RWPE1 (cell line): Measurements from ENCODE around the gene CAPG.

Experiments used
- CTCF ChIA-PET: fragments of 350-600 bp; sonication (Branson Sonifier 250); formaldehyde crosslinking; extraction: SDS; loops from one replicate; lab custom pipeline; 2021; lab: Yijun Ruan, JAX
- POLR2A ChIA-PET: fragments of 400-600 bp; formaldehyde crosslinking; extraction: SDS; loops from one replicate; lab custom pipeline; 2020; ENCODE audit warnings: antibody characterized with exemption; ENCODE audit not compliant: low non-redundant PET; lab: Yijun Ruan, JAX
- DNase-seq: peaks from one replicate; pipeline ENCODE4 v3.0.0; 2012; ENCODE audit warnings: low spot score
- H3K27ac ChIP-seq: fragments of 450-650 bp; 2 replicates; pipeline ENCODE4 v1.5.1; 2017
- CTCF ChIP-seq: fragments of 450-650 bp; conservative IDR thresholded peaks from 2 replicates; pipeline ENCODE4 v1.5.1; 2017; ENCODE audit warnings: low read depth, mild to moderate bottlenecking

The CAPG gene

GRCh38 chr2:85394976-85395375, 15.2 kb downstream of the CAPG start:
- ChIA-PET CTCF (no interaction called here), POLR2A (no interaction called here)
- TF ChIP-seq CTCF: no peak
- peak overlapping the region; percentile 52 for H3K27ac ChIP-seq
- no peak for DNase-seq

- ChIA-PET CTCF (no interaction called here), POLR2A (no interaction called here)
- no peak for TF ChIP-seq CTCF
- DNase-seq: no peak
- peak overlapping the region; percentile 52 for H3K27ac ChIP-seq
These were observed 15.9 kb downstream of the CAPG start for GRCh38 chr2:85394261-85394681.

GRCh38 chr2:85393836-85394235, 16.3 kb downstream of the CAPG start:
- ChIA-PET POLR2A (no interaction called here), CTCF (no interaction called here)
- no peak for TF ChIP-seq CTCF
- no peak for DNase-seq
- H3K27ac ChIP-seq: peak overlapping the region; percentile 52

- TF ChIP-seq CTCF: peak; percentile 42
- ChIA-PET POLR2A (no interaction called here), CTCF (interaction anchor here (0.5 to 2.0 kb wide), 4 partner anchors 13 to 161 kb away, joined by 3 to 7 read pairs (median 3); no protein-coding TSS in a partner anchor)
- H3K27ac ChIP-seq: peak overlapping the region; percentile 52
- no peak for DNase-seq
These were observed 19.1 kb downstream of the CAPG start for GRCh38 chr2:85390941-85391669.

- peak overlapping the region; percentile 52 for H3K27ac ChIP-seq
- no peak for TF ChIP-seq CTCF
- CTCF ChIA-PET: no interaction called here
- DNase-seq: no peak
- POLR2A ChIA-PET: no interaction called here
These were observed 21.2 kb downstream of the CAPG start for GRCh38 chr2:85388878-85389538.

- H3K27ac ChIP-seq: no peak overlapping the region
- CTCF ChIA-PET: interaction anchor here (0.7 kb wide), 1 partner anchor 311 kb away, joined by 4 read pairs; no protein-coding TSS in a partner anchor
- TF ChIP-seq CTCF: no peak
- POLR2A ChIA-PET: interaction anchor here (0.8 kb wide), 1 partner anchor 216 kb away, joined by 3 read pairs; no protein-coding TSS in a partner anchor
- no peak for DNase-seq
These were observed 22.4 kb downstream of the CAPG start for GRCh38 chr2:85387754-85388153.
